ENCODE measurements around the gene METTL1. TPM values are rescaled to one million over a fixed set of nuclear protein-coding genes. Genes with fewer than 3 reads are reported as not detected.

Gene METTL1
- total and polyA plus RNA-seq, 2 donors from 2014 or later = 23.4 to 69.4 TPM

GRCh38 chr12:57743769-57744168 is 28.1 kb downstream of the METTL1 start:
- DNase-seq = no peak
- Histone ChIP-seq H3K4me3 (ENCODE audit: low read length in 3 of 3) (no peak overlapping the region), H3K27ac (ENCODE audit: low read depth in 2 of 2, low read length in 2 of 2) (no peak overlapping the region), H3K4me1 (ENCODE audit: control insufficient read depth in 2 of 3, insufficient read depth in 2 of 3, low read depth in 1 of 3, low read length in 3 of 3) (peaks cover 0 to 8% (median 5%) of the 10 kb centered on the region in 3 donors), H3K27me3 (ENCODE audit: control insufficient read depth, insufficient read depth, low read length) (peaks cover 14% of the 10 kb centered on the region), H3K9ac (ENCODE audit: low read length in 3 of 3) (no peak overlapping the region), H3K9me3 (ENCODE audit: control insufficient read depth in 2 of 3, insufficient read depth in 1 of 3, low read length in 3 of 3) (no peaks in the 10 kb centered on the region), H3K36me3 (ENCODE audit: control insufficient read depth in 2 of 3, insufficient read depth in 3 of 3, low read length in 3 of 3) (peaks cover 4 to 10% (median 7%) of the 10 kb centered on the region in 3 donors)
- FAIRE-seq = no peak
- intact Hi-C loops (cut with DNase I) = no loop called here
- TF ChIP-seq CTCF (IDR thresholded peaks at IDR 0.05; ENCODE audit: borderline replicate concordance, extremely low read depth, insufficient read depth) = no peak

GRCh38 chr12:57741844-57742738 is 29.8 kb downstream of the METTL1 start:
- Histone ChIP-seq H3K4me1 (ENCODE audit: control insufficient read depth in 2 of 3, insufficient read depth in 2 of 3, low read depth in 1 of 3, low read length in 3 of 3) (peaks cover 0 to 8% (median 5%) of the 10 kb centered on the region in 3 donors), H3K9me3 (ENCODE audit: control insufficient read depth in 2 of 3, insufficient read depth in 1 of 3, low read length in 3 of 3) (no peaks in the 10 kb centered on the region), H3K27me3 (ENCODE audit: control insufficient read depth, insufficient read depth, low read length) (peaks cover 16% of the 10 kb centered on the region), H3K4me3 (ENCODE audit: low read length in 3 of 3) (peak overlapping the region in 1 of 3 donors; percentile 25), H3K36me3 (ENCODE audit: control insufficient read depth in 2 of 3, insufficient read depth in 3 of 3, low read length in 3 of 3) (peaks cover 0 to 8% (median 2%) of the 10 kb centered on the region in 3 donors), H3K9ac (ENCODE audit: low read length in 3 of 3) (no peak overlapping the region), H3K27ac (ENCODE audit: low read depth in 2 of 2, low read length in 2 of 2) (no peak overlapping the region)
- no peak for TF ChIP-seq CTCF (IDR thresholded peaks at IDR 0.05; ENCODE audit: borderline replicate concordance, extremely low read depth, insufficient read depth)
- no peak for FAIRE-seq
- intact Hi-C loops (cut with DNase I) = no loop called here
- DNase-seq = no peak

- H3K27ac ChIP-seq (ENCODE audit: low read depth in 2 of 2, low read length in 2 of 2) = no peak overlapping the region
Measured at GRCh38 chr12:57741413-57741789, 30.5 kb downstream of the METTL1 start.

More at GRCh38 chr12:57741413-57741789, 30.5 kb downstream of the METTL1 start:
- intact Hi-C loops (cut with DNase I) = no loop called here
- no peak for FAIRE-seq
- DNase-seq = no peak
- H3K36me3 ChIP-seq (ENCODE audit: control insufficient read depth in 2 of 3, insufficient read depth in 3 of 3, low read length in 3 of 3) = peaks cover 0 to 3% (median 0%) of the 10 kb centered on the region in 3 donors
- H3K27me3 ChIP-seq (ENCODE audit: control insufficient read depth, insufficient read depth, low read length) = peaks cover 19% of the 10 kb centered on the region
- peaks cover 0 to 10% (median 9%) of the 10 kb centered on the region in 3 donors for H3K4me1 ChIP-seq (ENCODE audit: control insufficient read depth in 2 of 3, insufficient read depth in 2 of 3, low read depth in 1 of 3, low read length in 3 of 3)
- H3K9me3 ChIP-seq (ENCODE audit: control insufficient read depth in 2 of 3, insufficient read depth in 1 of 3, low read length in 3 of 3) = no peaks in the 10 kb centered on the region
- TF ChIP-seq CTCF (IDR thresholded peaks at IDR 0.05; ENCODE audit: borderline replicate concordance, extremely low read depth, insufficient read depth) = no peak
- H3K9ac ChIP-seq (ENCODE audit: low read length in 3 of 3) = no peak overlapping the region
- no peak overlapping the region for H3K4me3 ChIP-seq (ENCODE audit: low read length in 3 of 3)
